Measurements from ENCODE around the gene USF2.
A peak's percentile ranks its signal among the peaks of the same experiment; 100 is the strongest.

USF2 gene

GRCh38 chr19:35297922-35298321 is 29.2 kb downstream of the USF2 start (continued):
- no peak for TF ChIP-seq ZSCAN5A (tag by site-specific recombination; IDR thresholded peaks at IDR 0.05)
- TF ChIP-seq SALL2 (tag by site-specific recombination; IDR thresholded peaks at IDR 0.05; ENCODE audit: borderline replicate concordance): peak; percentile 7
- TF ChIP-seq ZFP41 (tag by site-specific recombination; IDR thresholded peaks at IDR 0.05; ENCODE audit: borderline replicate concordance): 0 out of 2 replicates have a peak, but pooled peaks have one; percentile 43
- TF ChIP-seq ZEB2 (tag by site-specific recombination; IDR thresholded peaks at IDR 0.05): no peak
- peak; percentile 43; the same call in 1 of the 2 replicates for TF ChIP-seq ZNF16 (tag by site-specific recombination; IDR thresholded peaks at IDR 0.05; ENCODE audit: low read depth)
- TF ChIP-seq OSR2 (tag by site-specific recombination; IDR thresholded peaks at IDR 0.05): no peak
- TF ChIP-seq ZNF175 (tag by site-specific recombination; IDR thresholded peaks at IDR 0.05): peak; percentile 27; the same call in 1 of the 2 replicates
- TF ChIP-seq ZNF23 (tag by site-specific recombination; IDR thresholded peaks at IDR 0.05; ENCODE audit: borderline replicate concordance): 0 out of 2 replicates have a peak, but pooled peaks have one; percentile 4

- Histone ChIP-seq H3K9me3 (ENCODE audit: control insufficient read depth, insufficient read depth, low read depth, low read length) (no peaks in the 10 kb centered on the region), H3K27ac (ENCODE audit: extremely low read depth, low read depth, low read length) (no peak overlapping the region), H3K36me3 (ENCODE audit: control insufficient read depth in 2 of 2, insufficient read depth in 1 of 2, low read length in 2 of 2) (no peaks in the 10 kb centered on the region; a peak in 1 of 3 replicates), H3K4me1 (ENCODE audit: control insufficient read depth, insufficient read depth, low read length) (no peaks in the 10 kb centered on the region), H3K4me3 (ENCODE audit: low read depth, low read length) (no peak overlapping the region)
- POLR2A ChIA-PET: no interaction called here
- CTCF ChIA-PET: no interaction called here
- TF ChIP-seq SALL2 (tag by site-specific recombination; IDR thresholded peaks at IDR 0.05; ENCODE audit: borderline replicate concordance) (peak; percentile 82; the same call in 1 of the 2 replicates), ZNF146 (tag by site-specific recombination; IDR thresholded peaks at IDR 0.05) (peak; percentile 39; the same call in 1 of the 2 replicates), ZNF121 (tag by site-specific recombination; IDR thresholded peaks at IDR 0.05) (no peak), ZNF544 (tag by site-specific recombination; IDR thresholded peaks at IDR 0.05) (no peak), ZNF114 (tag by site-specific recombination; IDR thresholded peaks at IDR 0.05) (peak; percentile 94; the same call in 1 of the 2 replicates), ZNF426 (tag by site-specific recombination; IDR thresholded peaks at IDR 0.05) (no peak), ZNF366 (tag by site-specific recombination; conservative IDR thresholded peaks at IDR 0.05) (no peak), ZNF18 (tag by site-specific recombination; IDR thresholded peaks at IDR 0.05) (peak; percentile 62), ZNF391 (tag by site-specific recombination; IDR thresholded peaks at IDR 0.05; ENCODE audit: borderline replicate concordance, low read depth) (no peak), KLF17 (tag by site-specific recombination; IDR thresholded peaks at IDR 0.05) (no peak), ZNF24 (tag by site-specific recombination; IDR thresholded peaks at IDR 0.05) (no peak), ZNF169 (tag by site-specific recombination; IDR thresholded peaks at IDR 0.05) (no peak), ZBTB49 (tag by site-specific recombination; IDR thresholded peaks at IDR 0.05; ENCODE audit: low read depth) (no peak), ZNF175 (tag by site-specific recombination; IDR thresholded peaks at IDR 0.05) (peak; percentile 91), PRDM10 (tag by site-specific recombination; IDR thresholded peaks at IDR 0.05) (no peak), ZNF132 (tag by site-specific recombination; IDR thresholded peaks at IDR 0.05; ENCODE audit: borderline replicate concordance) (no peak), KLF7 (tag by site-specific recombination; IDR thresholded peaks at IDR 0.05; ENCODE audit: borderline replicate concordance) (no peak), ZNF670 (tag by site-specific recombination; IDR thresholded peaks at IDR 0.05; ENCODE audit: low read depth) (peak; percentile 50), ZBTB7A (tag by site-specific recombination; IDR thresholded peaks at IDR 0.05; ENCODE audit: low read depth) (no peak; the same call in 1 of the 2 replicates), GFI1B (tag by site-specific recombination; IDR thresholded peaks at IDR 0.05) (no peak), ZNF791 (tag by site-specific recombination; IDR thresholded peaks at IDR 0.05) (no peak; the same call in 1 of the 2 replicates)
Observed at GRCh38 chr19:35298561-35298972, 29.8 kb downstream of the USF2 start.

Data from HEK293 (cell line).